ENCODE results near the gene MBP. TPM values are rescaled to one million over a fixed set of nuclear protein-coding genes. Genes with fewer than 3 reads are reported as not detected.

Gene MBP
- total and polyA plus RNA-seq, 2 of the 13 experiments (the other 11 are each of a cell fraction or from before 2014, with no cell fraction given), result 5.0 to 8.5 TPM

GRCh38 chr18:77137851-77138250 is 5.3 kb upstream of the MBP start:
- intact Hi-C loops (cut with micrococcal nuclease; ENCODE audit: unreplicated experiment) (no loop called here), in situ Hi-C loops (cut with HindIII; ENCODE audit: extremely low pct_ligation_motif_present, low pct_unique_long_range_greater_than_20kb) (no loop called here)
- H3K4me2 ChIP-seq (ENCODE audit: low read depth, low read length), result no peak overlapping the region
- no peak overlapping the region for H3K27ac ChIP-seq (ENCODE audit: extremely low read length, insufficient read depth, low read length)
- TF ChIP-seq TBX2 (CRISPR knock-in tag; IDR thresholded peaks at IDR 0.05; ENCODE audit: borderline replicate concordance), result no peak
- no peak for TF ChIP-seq TFDP1 (CRISPR knock-in tag; IDR thresholded peaks at IDR 0.05; ENCODE audit: borderline replicate concordance)
- no peak for TF ChIP-seq KMT2A (CRISPR knock-in tag; IDR thresholded peaks at IDR 0.05)
- TF ChIP-seq PBX2 (CRISPR knock-in tag; IDR thresholded peaks at IDR 0.05), result no peak
- no peak for TF ChIP-seq ZNF616 (CRISPR knock-in tag; IDR thresholded peaks at IDR 0.05; ENCODE audit: low read depth)
- no peak for TF ChIP-seq ZFP37 (CRISPR knock-in tag; IDR thresholded peaks at IDR 0.05; ENCODE audit: borderline replicate concordance)
- TF ChIP-seq ZNF574 (CRISPR knock-in tag; IDR thresholded peaks at IDR 0.05), result no peak
- no peak for TF ChIP-seq FLYWCH1 (CRISPR knock-in tag; IDR thresholded peaks at IDR 0.05)
- no peak for TF ChIP-seq ARNT2 (CRISPR knock-in tag; IDR thresholded peaks at IDR 0.05; ENCODE audit: low read depth)
- TF ChIP-seq MED1 (CRISPR knock-in tag; IDR thresholded peaks at IDR 0.05), result no peak
- H3K9me3 ChIP-seq (ENCODE audit: low read length), result no peaks in the 10 kb centered on the region
- H3K4me3 ChIP-seq (replicated peaks in 1 of 3; ENCODE audit: insufficient read depth in 1 of 3, low read depth in 2 of 3, low read length in 3 of 3), result no peak overlapping the region
- H3K4me1 ChIP-seq (ENCODE audit: insufficient read depth, low read length), result peaks cover 22% of the 10 kb centered on the region
- ChIA-PET POLR2A (interaction anchor here (1.0 kb wide), 1 partner anchor 23 kb away, joined by 3 read pairs; no protein-coding TSS in a partner anchor), CTCF (ENCODE audit: low intra/inter-chr PET ratio, low total read pairs) (no interaction called here)
- no peak for ATAC-seq
- H4K20me1 ChIP-seq (ENCODE audit: insufficient read depth, low read length), result no peaks in the 10 kb centered on the region
- WGBS (ENCODE audit: low lambda C conversion rate), result 68% methylated on average over 9 of the region's 9 CpGs
- no peak for DNase-seq (ENCODE audit: low spot score)
- peaks cover 4 to 41% of the 10 kb centered on the region in 2 experiments; a peak in 4 of 5 replicates for H3K27me3 ChIP-seq (ENCODE audit: control insufficient read depth in 1 of 2, insufficient read depth in 2 of 2, low read length in 2 of 2)
- FAIRE-seq, result no peak
- H3K36me3 ChIP-seq (replicated peaks in 1 of 2; ENCODE audit: control insufficient read depth in 1 of 2, insufficient read depth in 2 of 2, low read length in 2 of 2), result no peaks in the 10 kb centered on the region
- H2AFZ ChIP-seq (ENCODE audit: low read length), result no peak overlapping the region
- no peaks in the 10 kb centered on the region for H3K79me2 ChIP-seq (ENCODE audit: insufficient read depth, low read length)
- no TSS peak for BruUV-seq (replicated peaks)
- H3K9ac ChIP-seq (ENCODE audit: insufficient read depth, low read depth, low read length), result no peak overlapping the region

All from HepG2 (cell line).